RKO (cell line): Measurements from ENCODE around the gene ATP5PD.
A peak's percentile ranks its signal among the peaks of the same experiment; 100 is the strongest.
"Not testable (repeated sequence)": the region's sequence is repeated elsewhere in the genome, so short reads cannot be mapped to it uniquely, and the experiment has no call there.

ENCODE experiments used
- DNase-seq: peaks from one replicate; pipeline ENCODE4 v3.0.0-alpha.2; 2016; ENCODE audit warnings: low spot score

Gene ATP5PD

DNA sequence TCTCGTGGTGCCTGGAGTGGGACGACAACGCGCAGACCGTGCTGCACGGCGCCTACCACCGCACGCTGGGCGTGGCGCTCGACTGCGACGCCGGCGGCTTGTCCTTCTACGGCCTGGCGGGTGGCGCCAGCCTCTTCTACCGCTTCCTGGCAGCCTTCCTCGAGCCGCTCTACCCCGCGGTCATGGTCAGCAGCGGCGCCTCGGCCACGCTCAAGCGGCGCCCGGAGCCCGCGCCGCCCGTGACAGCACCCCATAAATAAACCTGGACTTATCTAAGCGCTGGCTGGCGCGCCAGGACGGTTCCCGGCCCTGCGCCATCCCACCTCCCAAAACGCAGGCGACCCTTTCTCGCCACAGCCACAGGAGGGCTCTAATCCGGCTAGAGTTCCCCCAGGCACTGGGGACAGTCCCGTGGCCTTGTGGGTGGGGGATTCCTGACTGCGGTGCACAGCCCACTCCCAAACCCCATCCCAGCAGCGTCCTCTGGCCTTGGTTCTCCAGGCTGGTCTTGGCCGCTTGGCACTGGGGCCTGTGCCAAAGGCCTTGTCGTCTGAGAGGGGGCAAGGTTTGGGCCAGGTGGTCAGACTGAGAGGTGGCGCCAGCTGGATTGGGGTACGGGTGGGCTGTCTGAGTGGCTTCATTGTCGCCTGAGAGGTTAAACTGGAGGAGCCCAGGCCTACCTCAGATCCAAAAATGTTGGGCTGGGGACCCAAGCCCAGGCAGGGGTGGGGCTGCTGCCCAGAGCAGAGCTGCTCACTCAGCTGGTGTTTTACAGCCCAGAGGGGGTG is 30.9 kb upstream of the ATP5PD start:
- DNase-seq, result peak; percentile 55

DNA sequence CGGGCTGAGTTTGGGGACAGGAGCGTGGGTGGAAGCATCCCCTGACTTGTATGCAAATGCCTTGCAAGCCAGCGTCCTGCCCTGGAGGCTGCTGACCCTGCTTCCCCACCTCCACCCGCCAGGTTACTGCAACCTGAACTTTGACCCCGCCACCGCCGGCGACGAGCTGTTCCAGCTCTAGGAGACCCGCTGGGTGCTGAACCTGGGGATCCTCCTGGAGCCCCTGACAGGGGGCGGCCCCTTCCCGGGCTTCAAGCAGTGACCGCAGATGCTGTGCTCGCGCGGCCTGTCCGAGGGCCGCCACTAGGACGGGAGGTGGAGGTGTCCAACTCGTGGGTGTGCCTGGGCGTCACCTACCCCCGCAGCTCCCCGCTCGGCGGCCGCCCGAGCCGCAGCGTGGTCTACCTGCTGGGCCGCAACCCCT is 30.3 kb upstream of the ATP5PD start:
- no peak for DNase-seq

DNA sequence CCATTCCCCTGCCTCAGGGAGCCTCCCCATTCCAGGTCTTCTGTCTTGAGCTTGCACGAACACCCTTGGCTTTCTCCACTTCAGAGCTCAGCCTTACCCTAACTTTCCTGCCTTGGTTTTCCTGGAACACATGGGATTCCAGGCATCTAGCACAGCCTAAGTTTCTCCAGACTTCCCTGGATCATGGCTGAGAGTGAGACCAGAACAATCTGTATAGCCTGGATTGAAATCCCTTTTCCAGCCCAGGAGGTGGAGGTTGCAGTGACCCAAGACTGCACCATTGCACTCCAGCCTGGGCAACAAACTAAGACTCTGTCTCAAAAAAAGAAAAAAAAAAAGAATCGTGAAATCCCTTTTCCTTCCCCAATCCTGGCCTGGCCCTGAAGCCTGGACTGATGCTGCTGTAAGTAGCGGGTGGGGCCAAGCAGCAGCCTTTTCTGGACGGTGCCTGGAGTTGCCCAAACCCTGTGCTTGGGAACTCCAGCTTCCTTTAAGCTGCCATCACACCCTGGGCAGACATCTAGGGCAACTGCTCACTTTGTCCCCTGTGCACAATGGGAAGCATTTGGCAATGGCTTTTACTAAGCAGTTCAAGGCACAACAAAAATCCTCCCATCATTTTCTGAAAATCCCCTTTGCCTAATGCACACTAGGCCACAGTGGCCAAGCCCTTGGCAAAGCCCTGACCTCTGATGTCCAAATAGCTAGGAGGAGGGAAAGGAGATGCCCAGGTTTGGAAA is 29.0 kb upstream of the ATP5PD start:
- DNase-seq, result no peak

DNA sequence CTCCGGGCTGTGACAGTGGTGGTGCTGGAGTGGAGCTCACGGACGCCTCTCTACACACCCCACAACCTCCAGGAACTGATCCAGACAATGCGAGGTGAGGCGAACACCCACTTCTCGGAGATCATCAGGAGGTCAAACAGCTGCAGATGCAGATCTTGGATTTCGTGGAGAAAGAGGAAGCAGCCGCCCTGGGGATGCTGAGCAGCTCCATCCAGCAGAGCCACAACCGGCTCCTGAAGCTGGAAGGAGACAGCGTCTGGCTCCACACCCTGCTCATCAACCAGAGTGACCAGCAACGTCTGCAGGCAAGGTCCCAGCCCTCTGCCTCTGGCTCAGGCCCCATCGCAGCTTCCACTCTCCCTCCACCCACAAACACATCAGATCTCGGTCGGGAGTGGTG is 27.8 kb upstream of the ATP5PD start:
- DNase-seq, result no peak

DNA sequence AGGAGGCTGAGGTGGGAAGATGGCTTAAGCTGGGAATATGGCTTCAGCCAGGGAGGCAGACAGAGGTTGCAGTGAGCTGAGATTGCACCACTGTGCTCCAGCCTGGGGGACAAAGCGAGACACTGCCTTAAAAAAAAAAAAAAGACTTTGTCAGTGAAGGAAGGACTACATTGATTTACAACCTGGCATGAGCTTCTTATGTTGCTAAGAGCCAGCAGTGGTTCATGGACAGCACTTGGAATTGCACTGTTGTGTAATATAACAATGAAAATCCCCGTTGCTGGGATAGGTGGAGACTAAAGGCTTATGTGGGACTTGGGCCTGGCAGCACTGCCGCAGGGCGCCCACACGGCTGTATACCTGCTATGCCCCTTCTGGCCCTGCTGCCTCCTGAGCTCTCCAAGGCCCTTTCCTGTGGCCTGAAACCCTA is 26.9 kb upstream of the ATP5PD start:
- DNase-seq, result no peak

DNA sequence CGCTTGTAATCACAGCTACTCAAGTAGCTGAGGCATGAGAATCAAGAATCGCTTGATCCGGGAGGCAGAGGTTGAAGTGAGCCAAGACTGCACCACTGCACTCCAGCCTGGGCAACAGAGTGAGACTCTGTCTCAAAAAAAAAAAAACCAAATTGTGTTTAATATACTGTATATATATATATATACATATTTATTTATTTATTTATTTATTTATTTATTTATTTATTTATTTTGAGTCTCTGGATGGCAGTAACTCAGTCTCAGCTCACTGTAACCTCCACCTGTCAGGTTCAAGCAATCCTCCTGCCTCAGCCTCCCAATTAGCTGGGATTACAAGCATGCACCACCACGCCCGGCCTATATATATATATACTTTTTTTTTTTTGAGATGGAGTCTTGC is 26.1 kb upstream of the ATP5PD start:
- not testable (repeated sequence) for DNase-seq

DNA sequence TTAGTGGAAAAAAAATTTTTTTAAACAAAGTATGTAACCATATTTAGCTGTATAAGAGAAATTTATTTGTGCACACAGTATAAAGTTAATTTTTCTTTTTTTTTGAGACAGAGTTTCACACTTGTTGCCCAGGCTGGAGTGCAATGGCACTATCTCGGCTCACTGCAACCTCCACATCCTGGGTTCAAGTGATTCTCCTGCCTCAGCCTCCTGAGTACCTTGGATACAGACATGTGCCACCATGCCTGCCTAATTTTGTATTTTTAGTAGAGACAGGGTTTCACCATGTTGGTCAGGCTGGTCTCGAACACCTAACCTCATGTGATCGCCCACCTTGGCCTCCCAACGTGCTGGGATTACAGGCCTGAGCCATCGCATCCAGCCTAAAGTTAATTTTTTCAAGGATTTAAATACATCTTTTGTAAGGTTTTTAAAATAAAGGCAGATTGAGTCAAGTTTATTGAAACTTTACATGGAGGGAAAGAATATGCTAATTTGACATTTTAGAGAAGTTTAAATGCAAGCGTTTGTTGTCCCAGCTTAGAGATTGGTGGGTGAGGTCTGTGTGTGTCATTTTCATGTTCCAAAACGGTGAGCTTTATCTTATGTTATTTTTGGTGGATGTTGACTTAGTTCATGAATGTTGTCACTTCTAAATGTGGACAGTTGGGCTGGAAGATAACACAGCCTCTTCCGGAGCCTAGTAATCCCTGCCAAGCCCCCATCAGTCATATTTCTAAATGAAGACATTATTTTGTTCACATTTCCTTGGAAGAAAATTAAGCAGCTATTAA is 24.9 kb upstream of the ATP5PD start:
- DNase-seq, result not testable (repeated sequence)

DNA sequence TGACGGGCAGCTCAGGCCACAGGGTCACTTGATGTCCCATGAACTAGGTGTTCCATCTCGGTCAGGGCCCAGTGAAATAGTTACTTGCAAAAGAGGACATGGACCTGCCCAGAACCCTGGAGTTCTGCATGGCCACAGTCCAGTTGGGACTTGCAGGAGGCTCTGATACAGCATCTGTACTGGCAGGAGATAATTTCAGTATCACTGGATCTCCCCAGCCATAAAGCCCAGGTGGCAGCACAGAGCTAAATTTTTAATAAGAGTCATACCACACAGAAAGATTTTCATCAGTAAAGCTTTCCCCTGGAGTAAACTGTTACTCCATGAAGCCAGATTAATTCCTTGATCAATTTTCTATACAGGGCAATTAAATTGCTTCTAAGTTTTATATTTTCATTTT is 23.0 kb upstream of the ATP5PD start:
- DNase-seq, result peak; percentile 45

DNA sequence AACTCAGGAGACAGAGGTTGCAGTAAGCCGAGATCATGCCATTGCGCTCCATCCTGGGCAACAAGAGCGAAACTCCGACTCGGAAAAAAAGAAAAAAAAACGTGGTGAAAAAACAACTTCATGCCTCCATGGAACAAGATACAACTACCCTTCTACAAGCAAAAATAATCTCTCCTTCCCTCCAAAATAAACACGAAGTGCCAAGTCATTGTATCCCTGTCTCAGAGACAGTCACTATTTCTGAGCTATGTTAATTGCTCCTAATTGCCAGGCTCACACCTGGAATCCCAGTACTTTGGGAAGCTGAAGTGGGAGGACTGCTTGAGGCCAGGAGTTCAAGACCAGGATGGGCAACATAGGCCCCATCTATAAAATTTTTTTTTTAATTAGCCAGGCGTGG is 22.0 kb upstream of the ATP5PD start:
- no peak for DNase-seq

DNA sequence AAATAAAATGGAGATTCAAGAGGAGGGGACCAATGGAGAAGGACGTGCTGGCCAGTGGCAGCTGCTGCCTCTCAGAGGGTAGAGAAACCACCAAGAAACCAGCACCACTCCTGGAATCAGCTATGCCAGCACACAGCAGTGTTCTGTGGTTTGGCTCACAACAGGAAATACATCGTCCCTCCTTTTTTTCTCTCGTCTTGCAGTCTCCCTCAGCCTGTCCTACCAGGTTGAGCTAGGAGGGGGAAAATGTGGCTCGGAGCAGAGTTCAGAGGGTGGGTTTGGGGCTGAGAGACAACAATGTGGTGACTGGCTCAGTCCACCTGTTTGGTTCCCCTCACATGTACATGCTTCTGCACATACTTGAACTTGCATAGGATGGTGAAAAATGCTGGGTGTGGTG is 21.1 kb upstream of the ATP5PD start:
- DNase-seq, result no peak

DNA sequence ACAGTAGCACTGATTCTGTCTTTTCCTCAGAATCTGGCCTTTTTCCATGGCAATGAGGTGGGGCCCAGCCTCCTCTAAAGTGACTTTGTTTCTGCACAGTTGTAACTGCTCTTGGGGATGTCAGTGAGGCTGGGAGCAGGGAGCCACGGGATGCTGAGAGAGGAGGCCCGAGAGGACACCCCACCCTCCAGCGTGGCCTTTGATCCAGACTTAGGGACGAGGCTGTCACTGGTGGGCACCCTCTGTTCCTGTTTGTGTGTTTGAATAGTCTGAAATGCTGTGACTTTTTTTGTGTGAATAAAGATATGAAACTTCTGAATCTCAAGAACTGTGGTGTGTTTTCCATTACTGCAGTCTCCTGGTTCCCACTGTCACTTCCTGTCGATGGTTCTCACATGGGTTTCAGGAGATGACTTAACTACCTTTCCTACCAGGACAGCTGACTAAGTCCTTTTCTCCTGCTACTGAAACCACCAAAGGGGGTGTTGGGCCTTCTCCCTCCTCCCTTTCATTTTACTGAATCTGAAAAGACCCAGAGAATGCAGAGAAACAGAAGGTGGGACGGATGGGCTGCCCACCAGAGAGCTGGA is 18.9 kb upstream of the ATP5PD start:
- no peak for DNase-seq

DNA sequence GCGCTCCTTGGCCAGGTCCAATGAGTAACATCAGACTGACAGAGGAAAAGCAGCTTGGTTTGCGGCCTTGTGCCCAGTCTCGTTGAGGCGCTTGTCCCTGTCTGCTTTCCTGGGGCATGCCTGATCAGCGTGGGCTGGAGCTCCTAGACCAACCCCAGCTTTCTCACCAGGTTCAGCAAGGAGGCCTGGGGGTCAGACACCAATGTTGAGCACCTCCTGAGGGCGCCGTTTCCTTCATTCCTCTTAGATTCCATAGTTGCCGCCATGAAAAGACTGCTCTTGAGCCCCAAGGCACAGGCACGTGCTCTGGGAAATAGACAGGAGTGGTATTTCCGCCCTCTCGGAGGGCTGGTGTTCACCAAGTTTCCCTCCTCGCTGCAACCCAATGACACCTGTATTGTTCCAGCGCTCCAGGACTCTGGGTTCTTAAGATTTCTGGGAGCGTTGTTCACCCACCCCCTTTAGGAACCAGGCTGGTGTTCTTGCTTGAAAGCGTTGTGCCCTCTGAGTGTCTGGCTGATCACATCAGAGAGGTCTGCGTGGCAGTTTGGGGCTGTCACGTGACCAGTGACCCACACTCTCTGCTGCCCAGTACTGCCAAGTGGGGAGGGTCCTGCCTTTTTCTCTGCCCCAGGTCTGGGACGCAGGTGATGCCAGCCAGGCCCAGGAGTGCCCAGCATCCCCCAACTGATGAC is 18.2 kb upstream of the ATP5PD start:
- DNase-seq, result no peak

DNA sequence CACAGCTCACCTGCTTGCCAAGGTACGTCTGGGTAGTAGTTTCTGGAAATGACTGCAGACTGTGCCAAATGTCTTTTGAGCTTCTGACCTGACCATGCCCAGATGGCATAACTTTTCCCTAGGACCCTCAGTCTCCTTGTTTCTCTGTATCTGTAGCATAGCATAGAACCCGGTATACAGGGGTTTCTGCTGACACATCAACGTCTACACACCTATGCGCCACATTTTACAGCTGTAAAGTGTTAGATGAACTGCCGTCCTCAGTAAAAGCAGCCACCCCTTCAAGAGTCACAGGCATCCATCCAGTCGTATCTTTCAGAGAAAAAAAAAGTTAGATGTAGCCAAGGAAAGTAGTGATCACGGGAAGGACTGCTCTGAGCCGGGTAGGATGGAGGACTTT is 17.7 kb upstream of the ATP5PD start:
- no peak for DNase-seq

DNA sequence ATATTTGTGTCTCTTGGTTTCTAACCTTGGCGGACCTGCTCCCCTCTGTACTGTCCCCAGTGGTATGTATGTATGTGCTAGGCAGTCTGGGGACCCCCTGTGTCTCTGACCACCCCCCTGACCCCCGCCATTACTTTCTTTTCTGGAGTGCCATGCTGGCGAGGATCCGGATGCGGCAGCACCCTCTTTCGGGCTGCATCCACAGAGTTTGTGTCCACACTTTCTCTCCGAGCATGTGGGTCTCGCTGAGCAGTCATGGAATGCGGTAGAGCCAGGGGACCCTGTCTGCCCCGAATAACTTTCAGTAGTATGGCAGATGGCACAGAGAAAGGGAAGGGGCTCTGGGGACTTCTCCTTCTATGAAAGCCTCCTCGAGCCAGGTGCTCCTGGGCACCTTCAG is 17.3 kb upstream of the ATP5PD start:
- DNase-seq, result no peak

DNA sequence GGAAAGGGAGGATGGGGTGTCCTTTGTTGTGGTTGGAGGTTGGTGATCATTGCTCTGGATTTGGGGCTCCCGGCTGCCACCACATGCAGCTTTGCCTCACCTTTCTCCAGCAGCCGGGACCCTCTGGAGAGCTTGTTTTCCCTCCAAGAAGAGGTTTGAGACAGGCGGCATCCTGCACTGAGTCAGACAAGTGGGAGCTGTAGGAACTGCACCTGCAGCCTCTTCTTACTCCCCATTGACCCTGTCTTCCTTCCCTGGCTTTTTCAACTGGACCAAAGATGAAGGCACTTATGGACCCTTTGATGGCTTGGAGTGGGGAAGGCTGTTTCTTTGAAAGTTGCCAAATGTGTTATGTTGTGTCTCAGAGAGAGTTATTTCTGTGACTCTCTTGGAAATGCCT is 16.9 kb upstream of the ATP5PD start:
- DNase-seq, result no peak

DNA sequence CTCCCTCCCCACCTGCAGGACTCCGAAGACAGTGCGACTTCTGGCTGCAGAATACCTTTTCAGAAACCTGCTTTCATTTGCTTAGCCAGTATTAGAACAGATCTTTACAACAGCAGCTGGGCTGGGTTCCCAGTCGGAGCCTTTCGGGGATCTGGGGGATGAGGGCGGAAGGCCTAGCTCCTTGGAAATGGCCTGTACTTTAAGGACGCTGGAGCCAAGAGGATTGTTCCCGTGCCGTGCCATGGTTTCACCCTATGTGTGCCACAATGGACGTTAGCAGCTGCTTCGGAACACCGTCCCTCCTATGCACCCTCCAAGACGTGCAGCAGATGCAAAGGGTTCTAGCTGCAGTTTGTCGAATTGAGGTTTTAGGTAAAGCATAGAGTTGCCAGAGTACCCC is 16.4 kb upstream of the ATP5PD start:
- no peak for DNase-seq

DNA sequence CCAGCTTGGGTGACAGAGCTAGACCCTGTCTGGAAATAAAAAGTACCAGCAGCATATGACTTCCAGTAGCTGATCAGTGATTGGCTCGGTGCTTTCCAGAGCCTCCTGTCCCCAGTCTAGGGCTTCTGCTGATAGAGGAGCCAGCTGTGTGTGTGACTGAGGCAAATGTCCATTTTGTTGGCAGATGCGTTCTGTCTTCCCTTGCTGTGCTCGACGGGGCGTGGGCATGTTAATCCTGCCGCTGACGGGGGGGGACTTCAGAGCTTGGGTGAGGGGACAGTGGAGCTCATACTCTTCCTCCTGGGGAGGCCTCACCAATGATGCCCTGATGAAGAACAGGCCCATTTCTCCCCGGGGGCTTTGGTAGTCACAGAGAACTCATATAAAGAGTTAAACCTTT is 14.8 kb upstream of the ATP5PD start:
- no peak for DNase-seq

DNA sequence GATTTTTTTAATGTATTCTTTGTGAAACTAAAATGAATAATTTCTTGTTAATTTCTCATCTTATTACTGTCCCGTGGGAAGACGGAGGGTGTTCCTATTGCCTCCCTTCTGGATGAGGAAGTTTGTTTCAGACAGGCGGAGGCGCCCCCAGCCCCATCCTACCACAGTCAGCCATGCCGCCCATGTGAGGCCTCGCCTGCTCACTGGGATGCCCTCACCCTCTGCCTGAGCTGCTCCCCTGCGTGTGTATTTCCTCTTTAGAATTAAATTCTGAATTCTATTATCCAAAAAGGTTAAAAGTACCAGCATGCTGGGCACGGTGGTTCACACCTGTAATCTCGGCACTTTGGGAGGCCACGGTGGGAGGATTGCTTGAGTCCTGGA is 14.3 kb upstream of the ATP5PD start:
- no peak for DNase-seq

DNA sequence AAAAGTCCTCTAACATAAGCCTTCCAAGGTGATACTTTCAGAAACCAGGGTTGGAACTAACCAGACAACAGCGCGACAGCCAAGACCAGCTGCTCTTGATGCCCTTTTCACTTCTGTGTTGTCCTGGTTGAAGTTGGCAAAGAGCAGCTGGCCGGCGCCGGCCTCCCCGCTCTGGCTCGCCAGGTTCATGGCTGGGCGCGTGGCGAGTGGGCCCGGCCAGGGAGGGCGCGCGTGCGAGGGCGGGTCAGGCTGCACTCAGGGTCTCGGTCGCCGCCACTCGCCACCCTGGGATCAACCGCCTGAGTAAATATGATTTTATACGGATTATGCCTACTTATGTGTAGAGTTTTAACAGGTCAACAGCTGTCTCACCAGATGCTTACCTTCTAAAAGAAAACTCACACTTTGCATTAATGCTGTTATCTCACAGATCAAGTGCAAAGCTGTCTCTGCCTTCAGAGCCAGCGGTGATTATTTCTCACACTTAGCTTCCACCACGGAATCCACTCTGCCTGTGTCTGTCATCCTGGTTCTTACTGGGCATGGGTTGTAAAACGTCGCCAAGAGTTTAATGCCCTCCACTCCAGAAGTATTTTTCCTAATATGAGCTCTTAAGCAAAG is 13.8 kb upstream of the ATP5PD start:
- DNase-seq, result no peak

DNA sequence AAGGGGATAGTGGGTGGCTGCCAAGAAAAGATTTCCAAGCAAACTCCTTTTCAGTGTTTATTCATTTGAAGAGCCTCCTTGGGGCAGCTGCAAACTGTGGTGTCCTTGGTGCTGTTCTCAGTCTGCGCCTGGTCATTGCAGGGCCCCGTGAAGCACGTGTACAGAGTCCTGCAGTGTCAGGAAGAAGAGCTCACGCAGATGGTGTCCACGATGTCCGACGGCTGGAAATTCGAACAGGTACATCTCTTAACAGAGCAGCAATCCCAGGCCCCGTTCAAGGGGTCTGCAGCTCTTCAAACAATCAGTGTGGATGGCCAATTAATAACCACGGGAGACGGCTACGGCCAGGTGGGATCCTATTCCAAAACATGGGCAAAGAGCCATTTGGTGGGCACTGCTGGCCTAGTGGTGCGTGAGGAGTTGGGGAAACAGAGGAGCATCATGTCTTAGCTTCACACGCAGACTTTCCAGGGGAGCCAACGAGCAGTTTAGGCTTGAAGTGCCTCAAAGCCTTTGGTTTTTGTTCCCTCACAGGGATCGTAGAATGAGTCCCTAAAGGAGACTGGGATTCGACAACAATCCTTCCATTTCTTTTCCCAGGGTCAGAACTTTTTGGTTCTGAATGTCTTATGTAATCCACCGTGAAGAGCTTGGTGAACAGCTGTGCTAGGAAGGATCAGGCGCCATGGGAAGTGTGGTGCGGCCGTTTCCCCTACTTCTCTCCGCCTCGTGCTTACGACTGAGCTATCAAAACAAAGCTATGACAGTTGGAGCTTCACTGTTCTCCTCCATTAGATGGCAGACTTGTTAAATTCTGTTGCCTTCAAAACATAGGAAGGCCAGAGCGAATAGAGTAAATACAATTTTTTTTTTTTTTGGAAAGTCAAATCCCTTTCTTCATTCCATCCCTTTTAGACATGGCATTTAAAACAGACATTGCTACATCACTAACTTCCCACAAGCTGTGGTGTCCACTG is 12.9 kb upstream of the ATP5PD start:
- peak; percentile 36 for DNase-seq
